HFFc6 (cell line): ENCODE measurements around the gene MFF. TPM values are rescaled to one million over a fixed set of nuclear protein-coding genes. Genes with fewer than 3 reads are reported as not detected.

Experiments
- DNase-seq: peaks from one replicate; pipeline ENCODE4 v3.0.0-alpha.2; 2018
- H3K27ac Mint-ChIP-seq: 2 replicates; pipeline ENCODE4 v1.8.0; 2020; ENCODE audit warnings: mild to moderate bottlenecking, mixed read lengths
- H3K27me3 Mint-ChIP-seq: 2 replicates; pipeline ENCODE4 v1.8.0; 2021; ENCODE audit warnings: mild to moderate bottlenecking, moderate library complexity, mixed read lengths; ENCODE audit not compliant: insufficient read depth
- H3K36me3 Mint-ChIP-seq: 2 replicates; pipeline ENCODE4 v1.8.0; 2021; ENCODE audit warnings: low read depth, mixed read lengths
- H3K4me1 Mint-ChIP-seq: 2 replicates; pipeline ENCODE4 v1.8.0; 2020; ENCODE audit warnings: low read depth, mixed read lengths
- H3K4me3 Mint-ChIP-seq: 2 replicates; pipeline ENCODE4 v1.8.0; 2020; ENCODE audit warnings: mild to moderate bottlenecking, moderate library complexity, mixed read lengths
- H3K9me3 Mint-ChIP-seq: 2 replicates; pipeline ENCODE4 v1.8.0; 2020; ENCODE audit warnings: mild to moderate bottlenecking, mixed read lengths
- total RNA-seq, 6 experiments: library from RNA; stranded (reverse); fragmentation: NEBNext Ultra II Directional; extraction: Animal tissue kit (Norgen Biotek cat#: 25700); gene quantifications; 2 replicates in 1 of 6; 3 replicates in 5 of 6; pipeline ENCODE4 v1.2.3, GENCODE V29; 2021
- TF ChIP-seq, protein P1 (sequence below): fragments of 200-600 bp; sonication (generic); IDR thresholded peaks from 2 replicates; pipeline ENCODE4 v1.5.0; 2021; ENCODE audit warnings: antibody characterized with exemption, mild to moderate bottlenecking

MFF gene
- total RNA-seq, 6 experiments from 2014 or later: 53.7 to 75.0 (median 65.6) TPM

DNA sequence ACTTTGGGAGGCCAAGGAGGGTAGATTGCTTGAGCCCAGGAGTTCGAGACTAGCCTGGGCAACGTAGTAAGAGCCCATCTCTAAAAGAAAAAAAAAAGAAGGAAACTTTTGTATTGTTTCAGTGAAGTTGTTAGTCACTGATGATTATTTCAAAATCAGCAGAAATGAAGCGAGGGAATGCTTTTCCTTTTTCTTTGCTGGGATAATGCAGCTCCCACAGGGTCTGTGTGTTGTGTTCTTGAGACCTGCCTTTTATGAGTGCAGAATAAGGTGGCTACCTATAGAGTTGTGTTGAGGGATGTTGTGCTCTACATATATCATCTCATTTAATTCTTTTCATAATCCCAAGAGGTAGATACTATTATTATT lies 42.4 kb downstream of the MFF start:
- TF ChIP-seq, protein P1, sequence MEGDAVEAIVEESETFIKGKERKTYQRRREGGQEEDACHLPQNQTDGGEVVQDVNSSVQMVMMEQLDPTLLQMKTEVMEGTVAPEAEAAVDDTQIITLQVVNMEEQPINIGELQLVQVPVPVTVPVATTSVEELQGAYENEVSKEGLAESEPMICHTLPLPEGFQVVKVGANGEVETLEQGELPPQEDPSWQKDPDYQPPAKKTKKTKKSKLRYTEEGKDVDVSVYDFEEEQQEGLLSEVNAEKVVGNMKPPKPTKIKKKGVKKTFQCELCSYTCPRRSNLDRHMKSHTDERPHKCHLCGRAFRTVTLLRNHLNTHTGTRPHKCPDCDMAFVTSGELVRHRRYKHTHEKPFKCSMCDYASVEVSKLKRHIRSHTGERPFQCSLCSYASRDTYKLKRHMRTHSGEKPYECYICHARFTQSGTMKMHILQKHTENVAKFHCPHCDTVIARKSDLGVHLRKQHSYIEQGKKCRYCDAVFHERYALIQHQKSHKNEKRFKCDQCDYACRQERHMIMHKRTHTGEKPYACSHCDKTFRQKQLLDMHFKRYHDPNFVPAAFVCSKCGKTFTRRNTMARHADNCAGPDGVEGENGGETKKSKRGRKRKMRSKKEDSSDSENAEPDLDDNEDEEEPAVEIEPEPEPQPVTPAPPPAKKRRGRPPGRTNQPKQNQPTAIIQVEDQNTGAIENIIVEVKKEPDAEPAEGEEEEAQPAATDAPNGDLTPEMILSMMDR: no peak
- Mint-ChIP-seq H3K27me3 (no peaks in the 10 kb centered on the region; the same call in 1 of the 2 replicates), H3K36me3 (no peaks in the 10 kb centered on the region), H3K4me3 (peak overlapping the region; percentile 57; the same call in 1 of the 2 replicates), H3K9me3 (no peaks in the 10 kb centered on the region), H3K4me1 (peaks cover 63% of the 10 kb centered on the region), H3K27ac (peak overlapping the region; percentile 84)
- no peak for DNase-seq

DNA sequence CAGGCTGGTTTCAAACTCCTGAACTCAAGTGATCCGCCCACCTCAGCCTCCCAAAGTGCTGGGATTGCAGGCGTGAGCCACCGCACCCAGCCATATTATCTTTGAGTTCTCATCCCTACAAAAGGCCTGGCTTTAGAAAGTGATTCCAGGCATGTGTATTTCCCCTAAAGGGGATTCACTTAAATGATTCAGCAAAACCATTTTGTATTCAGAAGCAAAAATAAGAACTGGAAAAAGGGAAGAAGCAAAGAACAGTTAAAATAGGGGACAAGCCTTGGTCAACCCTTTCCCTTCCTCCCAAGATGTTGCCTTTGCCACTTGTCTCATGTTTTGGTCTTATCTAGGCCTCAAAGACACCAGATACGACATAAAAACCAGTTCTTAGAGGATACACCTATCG lies 43.5 kb downstream of the MFF start:
- H3K27me3 Mint-ChIP-seq: no peaks in the 10 kb centered on the region; the same call in 1 of the 2 replicates
- TF ChIP-seq, protein P1: no peak
- H3K9me3 Mint-ChIP-seq: no peaks in the 10 kb centered on the region
- H3K27ac Mint-ChIP-seq: no peak overlapping the region
- no peaks in the 10 kb centered on the region for H3K36me3 Mint-ChIP-seq
- DNase-seq: no peak
- H3K4me3 Mint-ChIP-seq: no peak overlapping the region
- peaks cover 70% of the 10 kb centered on the region for H3K4me1 Mint-ChIP-seq

DNA sequence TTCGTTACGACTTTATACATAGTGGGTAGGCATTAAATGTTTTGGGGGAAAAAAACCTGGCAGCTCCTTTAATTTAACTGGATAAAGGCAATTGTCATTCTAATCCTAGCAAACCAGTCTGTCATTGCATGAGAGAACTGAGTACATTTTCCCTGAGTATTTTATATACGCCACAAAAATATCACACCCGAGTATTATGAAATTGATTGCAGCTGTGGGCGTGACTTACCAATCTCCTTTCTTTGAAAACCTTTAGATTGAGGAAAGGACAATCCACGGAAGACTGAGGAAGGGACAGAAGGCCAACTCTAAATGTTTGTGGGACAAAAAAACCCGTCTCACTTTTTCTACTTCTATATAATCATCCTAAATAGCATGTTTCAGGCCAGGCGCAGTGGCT lies 45.0 kb downstream of the MFF start:
- Mint-ChIP-seq H3K27ac (peak overlapping the region; percentile 96), H3K9me3 (no peaks in the 10 kb centered on the region), H3K4me3 (peak overlapping the region; percentile 87; the same call in 1 of the 2 replicates), H3K27me3 (no peaks in the 10 kb centered on the region; the same call in 1 of the 2 replicates), H3K36me3 (no peaks in the 10 kb centered on the region), H3K4me1 (peaks cover 72% of the 10 kb centered on the region)
- DNase-seq: no peak
- TF ChIP-seq, protein P1: no peak

DNA sequence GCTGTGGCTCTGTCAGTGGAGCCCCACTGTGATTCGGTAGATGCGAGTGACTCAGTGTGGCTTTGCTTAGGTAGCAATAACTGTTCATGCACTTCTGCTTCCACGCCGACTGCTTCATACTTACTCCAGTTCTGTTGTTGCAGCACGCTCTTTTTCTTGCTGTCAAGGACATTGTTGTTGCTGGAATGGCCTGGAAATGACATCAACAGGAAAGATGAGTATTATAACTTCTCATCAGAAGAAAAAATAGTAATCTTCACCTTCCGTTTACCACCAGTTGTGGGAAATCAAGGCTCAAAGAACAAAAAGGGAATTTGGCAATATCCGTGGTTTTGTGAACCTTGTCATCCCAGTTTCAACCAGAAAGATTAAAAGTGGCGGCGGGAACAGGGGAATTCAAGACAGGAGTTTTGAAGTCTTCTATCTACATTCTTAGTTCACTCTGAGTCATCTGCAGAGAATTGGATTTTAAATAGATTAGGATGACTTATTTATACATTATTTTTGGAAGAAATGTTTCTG lies 45.8 kb downstream of the MFF start:
- peak; percentile 62 for DNase-seq
- peaks cover 76% of the 10 kb centered on the region for H3K4me1 Mint-ChIP-seq
- no peaks in the 10 kb centered on the region for H3K36me3 Mint-ChIP-seq
- peak overlapping the region; percentile 96 for H3K27ac Mint-ChIP-seq
- H3K27me3 Mint-ChIP-seq: no peaks in the 10 kb centered on the region; the same call in 1 of the 2 replicates
- no peaks in the 10 kb centered on the region for H3K9me3 Mint-ChIP-seq
- H3K4me3 Mint-ChIP-seq: peak overlapping the region; percentile 87
- TF ChIP-seq, protein P1: no peak

DNA sequence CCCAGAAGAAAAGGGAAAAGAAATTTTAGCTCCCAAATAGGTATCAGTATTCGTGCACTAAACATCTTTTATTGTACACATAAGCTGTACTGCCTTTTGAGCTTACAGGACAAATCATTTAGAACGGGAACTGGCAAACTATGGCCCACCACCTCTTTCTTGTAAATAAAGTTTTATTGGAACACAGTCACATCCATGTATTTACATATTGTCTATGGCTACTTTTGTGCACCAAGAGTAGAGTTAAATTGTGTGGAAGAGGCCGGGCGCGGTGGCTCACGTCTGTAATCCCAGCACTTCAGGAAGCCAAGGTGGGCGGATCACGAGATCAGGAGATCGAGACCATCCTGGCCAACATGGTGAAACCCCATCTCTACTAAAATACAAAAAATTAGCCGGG lies 48.3 kb downstream of the MFF start:
- H3K36me3 Mint-ChIP-seq: no peaks in the 10 kb centered on the region
- no peak overlapping the region for H3K4me3 Mint-ChIP-seq
- no peaks in the 10 kb centered on the region; the same call in none of the 2 replicates for H3K27me3 Mint-ChIP-seq
- no peak for DNase-seq
- TF ChIP-seq, protein P1: no peak
- H3K27ac Mint-ChIP-seq: 0 out of 2 replicates have a peak overlapping the region, but pooled peaks have one; percentile 25
- no peaks in the 10 kb centered on the region for H3K9me3 Mint-ChIP-seq
- peaks cover 84% of the 10 kb centered on the region for H3K4me1 Mint-ChIP-seq
